Measurements from ENCODE around the gene ABO.
"Not testable (repeated sequence)": the region's sequence is repeated elsewhere in the genome, so short reads cannot be mapped to it uniquely, and the experiment has no call there.

Gene ABO

DNA sequence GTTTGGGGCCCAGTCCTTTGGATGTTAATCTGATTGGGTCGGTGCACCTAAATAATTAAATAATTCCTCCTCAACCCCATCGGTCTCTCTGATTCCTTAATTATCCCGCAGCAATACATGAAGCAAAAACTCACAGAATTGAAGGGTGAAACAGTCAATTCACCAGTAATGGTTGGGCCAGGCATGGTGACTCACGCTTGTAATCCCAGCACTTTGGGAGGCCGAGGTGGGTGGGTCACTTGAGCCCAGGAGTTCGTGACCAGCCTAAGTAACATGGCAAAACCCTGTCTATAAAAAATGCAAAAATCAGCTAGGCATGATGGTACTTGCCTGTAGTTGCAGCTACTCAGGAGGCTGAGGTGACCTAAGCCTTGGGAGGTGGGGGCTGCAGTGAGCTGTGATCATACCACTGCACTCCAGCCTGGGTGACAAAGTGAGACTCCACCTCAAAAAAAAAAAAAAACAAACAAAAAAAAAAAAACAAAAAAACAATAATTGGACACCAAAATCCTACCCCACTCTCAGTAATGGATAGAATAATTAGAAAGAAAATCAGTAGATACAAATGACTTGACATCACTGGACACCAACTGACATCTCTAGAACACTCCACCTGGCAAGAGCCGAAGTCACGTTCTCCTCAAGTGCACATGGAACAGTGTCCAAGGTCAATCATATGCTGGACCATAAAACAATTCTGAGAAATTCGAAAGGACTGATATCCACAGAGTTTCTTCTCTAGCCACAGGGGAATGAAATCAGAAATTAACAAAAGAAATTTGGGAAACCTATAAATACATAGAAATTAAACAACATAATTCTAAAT lies 5.3 kb downstream of the ABO start:
- Histone ChIP-seq H3K4me1 (ENCODE audit: control insufficient read depth, low read length) (no peaks in the 10 kb centered on the region), H3F3A (ENCODE audit: control insufficient read depth, insufficient read depth) (no peaks in the 10 kb centered on the region), H3K4me2 (ENCODE audit: low read length) (no peak overlapping the region), H3K27me3 (ENCODE audit: control insufficient read depth, low read length) (peaks cover 18% of the 10 kb centered on the region), H3K9me3 (ENCODE audit: control insufficient read depth, insufficient read depth, low read length) (no peaks in the 10 kb centered on the region), H3K4me3 (ENCODE audit: low read length) (no peak overlapping the region), H3K79me2 (ENCODE audit: control insufficient read depth, low read length) (no peaks in the 10 kb centered on the region), H3K9me2 (replicated peaks; ENCODE audit: control insufficient read depth, low read length) (no peaks in the 10 kb centered on the region), H4K20me1 (ENCODE audit: control insufficient read depth, insufficient read depth, low read depth, low read length) (no peaks in the 10 kb centered on the region), H3K36me3 (ENCODE audit: control insufficient read depth, low read length) (no peaks in the 10 kb centered on the region), H3K27ac (ENCODE audit: low read depth, low read length) (no peak overlapping the region)
- TF ChIP-seq, protein P1, sequence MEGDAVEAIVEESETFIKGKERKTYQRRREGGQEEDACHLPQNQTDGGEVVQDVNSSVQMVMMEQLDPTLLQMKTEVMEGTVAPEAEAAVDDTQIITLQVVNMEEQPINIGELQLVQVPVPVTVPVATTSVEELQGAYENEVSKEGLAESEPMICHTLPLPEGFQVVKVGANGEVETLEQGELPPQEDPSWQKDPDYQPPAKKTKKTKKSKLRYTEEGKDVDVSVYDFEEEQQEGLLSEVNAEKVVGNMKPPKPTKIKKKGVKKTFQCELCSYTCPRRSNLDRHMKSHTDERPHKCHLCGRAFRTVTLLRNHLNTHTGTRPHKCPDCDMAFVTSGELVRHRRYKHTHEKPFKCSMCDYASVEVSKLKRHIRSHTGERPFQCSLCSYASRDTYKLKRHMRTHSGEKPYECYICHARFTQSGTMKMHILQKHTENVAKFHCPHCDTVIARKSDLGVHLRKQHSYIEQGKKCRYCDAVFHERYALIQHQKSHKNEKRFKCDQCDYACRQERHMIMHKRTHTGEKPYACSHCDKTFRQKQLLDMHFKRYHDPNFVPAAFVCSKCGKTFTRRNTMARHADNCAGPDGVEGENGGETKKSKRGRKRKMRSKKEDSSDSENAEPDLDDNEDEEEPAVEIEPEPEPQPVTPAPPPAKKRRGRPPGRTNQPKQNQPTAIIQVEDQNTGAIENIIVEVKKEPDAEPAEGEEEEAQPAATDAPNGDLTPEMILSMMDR (IDR thresholded peaks at IDR 0.05; ENCODE audit: low read depth, low read length, poor library complexity, severe bottlenecking), result no peak
- TF ChIP-seq EZH2phosphoT487 (IDR thresholded peaks at IDR 0.05; ENCODE audit: borderline replicate concordance, low read length), result no peak

GRCh38 chr9:133269136-133269535 lies 5.9 kb downstream of the ABO start:
- H3F3A ChIP-seq (ENCODE audit: control insufficient read depth, insufficient read depth); H3K36me3 ChIP-seq (ENCODE audit: control insufficient read depth, low read length); H3K4me2 ChIP-seq (ENCODE audit: low read length); H3K4me1 ChIP-seq (ENCODE audit: control insufficient read depth, low read length); H3K4me3 ChIP-seq (ENCODE audit: low read length); H3K79me2 ChIP-seq (ENCODE audit: control insufficient read depth, low read length); H3K9me2 ChIP-seq (replicated peaks; ENCODE audit: control insufficient read depth, low read length); H4K20me1 ChIP-seq (ENCODE audit: control insufficient read depth, insufficient read depth, low read depth, low read length); H3K9me3 ChIP-seq (ENCODE audit: control insufficient read depth, insufficient read depth, low read length); H3K27ac ChIP-seq (ENCODE audit: low read depth, low read length): not testable (repeated sequence)
- peaks cover 18% of the 10 kb centered on the region for H3K27me3 ChIP-seq (ENCODE audit: control insufficient read depth, low read length)

DNA sequence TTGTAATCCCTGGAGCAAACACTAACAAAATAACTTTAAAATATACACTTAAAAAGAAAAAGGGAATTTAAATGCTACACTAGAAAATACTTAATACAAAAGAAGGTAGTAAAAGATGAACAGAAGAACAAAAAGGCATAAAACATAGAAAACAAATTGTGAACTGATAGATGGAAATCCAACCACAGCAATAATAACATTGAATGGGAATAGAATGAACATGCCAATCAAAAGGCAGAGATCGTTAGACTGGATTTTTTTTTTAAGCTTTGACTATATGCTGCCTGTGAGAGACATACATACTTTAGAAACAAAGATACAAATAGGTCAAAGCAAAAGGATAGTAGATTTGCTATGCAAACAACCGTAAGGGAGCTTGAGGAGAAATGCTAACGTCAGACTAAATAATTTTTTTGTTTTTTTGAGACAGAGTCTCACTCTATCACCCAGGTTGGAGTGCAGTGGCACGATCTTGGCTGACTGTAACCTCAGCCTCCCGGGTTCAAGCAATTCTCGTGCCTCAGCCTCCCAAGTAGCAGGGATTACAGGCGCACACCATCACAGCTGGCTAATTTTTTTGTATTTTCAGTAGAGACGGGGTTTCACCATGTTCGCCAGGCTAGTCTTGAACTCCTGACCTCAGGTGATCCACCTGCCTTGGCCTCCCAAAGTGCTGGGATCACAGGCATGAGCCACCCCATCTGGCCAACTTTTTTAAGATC lies 6.5 kb downstream of the ABO start:
- H3K9me2 ChIP-seq (replicated peaks; ENCODE audit: control insufficient read depth, low read length), result no peaks in the 10 kb centered on the region
- H4K20me1 ChIP-seq (ENCODE audit: control insufficient read depth, insufficient read depth, low read depth, low read length), result no peaks in the 10 kb centered on the region
- H3K9me3 ChIP-seq (ENCODE audit: control insufficient read depth, insufficient read depth, low read length), result no peaks in the 10 kb centered on the region
- H3F3A ChIP-seq (ENCODE audit: control insufficient read depth, insufficient read depth), result no peaks in the 10 kb centered on the region
- no peak overlapping the region for H3K4me2 ChIP-seq (ENCODE audit: low read length)
- TF ChIP-seq, protein P1 (IDR thresholded peaks at IDR 0.05; ENCODE audit: low read depth, low read length, poor library complexity, severe bottlenecking), result no peak
- no peak for TF ChIP-seq EZH2phosphoT487 (IDR thresholded peaks at IDR 0.05; ENCODE audit: borderline replicate concordance, low read length)
- no peaks in the 10 kb centered on the region for H3K36me3 ChIP-seq (ENCODE audit: control insufficient read depth, low read length)
- no peaks in the 10 kb centered on the region for H3K79me2 ChIP-seq (ENCODE audit: control insufficient read depth, low read length)
- H3K27me3 ChIP-seq (ENCODE audit: control insufficient read depth, low read length), result peaks cover 18% of the 10 kb centered on the region
- no peak overlapping the region for H3K4me3 ChIP-seq (ENCODE audit: low read length)
- H3K27ac ChIP-seq (ENCODE audit: low read depth, low read length), result no peak overlapping the region
- no peaks in the 10 kb centered on the region for H3K4me1 ChIP-seq (ENCODE audit: control insufficient read depth, low read length)

DNA sequence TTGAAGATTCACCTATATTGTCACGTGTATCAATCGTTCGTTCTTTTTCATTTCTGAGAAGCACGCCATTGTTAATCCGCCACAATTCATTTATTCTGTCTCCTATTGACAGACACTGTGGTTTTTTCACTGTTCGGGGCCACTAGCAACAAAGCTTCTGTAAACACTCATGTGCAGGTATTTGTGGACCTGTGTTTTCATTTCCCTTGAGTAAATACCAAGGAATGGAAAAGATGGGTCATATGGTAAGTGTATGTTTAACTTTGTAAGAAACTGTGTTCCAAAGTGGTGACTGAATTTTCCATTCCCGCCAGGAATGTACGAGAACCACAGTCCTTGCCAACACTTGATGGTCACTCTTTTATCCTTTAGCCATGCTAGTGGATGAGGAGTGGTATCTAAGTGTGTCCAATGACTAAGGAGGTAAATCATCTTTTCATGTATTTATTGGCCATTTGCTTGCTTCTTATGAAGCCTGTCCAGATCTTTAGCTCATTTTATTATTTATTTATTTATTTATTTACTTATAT lies 10.7 kb downstream of the ABO start:
- TF ChIP-seq, protein P1 (IDR thresholded peaks at IDR 0.05; ENCODE audit: low read depth, low read length, poor library complexity, severe bottlenecking), result no peak
- no peak for TF ChIP-seq EZH2phosphoT487 (IDR thresholded peaks at IDR 0.05; ENCODE audit: borderline replicate concordance, low read length)
- Histone ChIP-seq H3K36me3 (ENCODE audit: control insufficient read depth, low read length) (no peaks in the 10 kb centered on the region), H3F3A (ENCODE audit: control insufficient read depth, insufficient read depth) (no peaks in the 10 kb centered on the region), H3K4me2 (ENCODE audit: low read length) (no peak overlapping the region), H3K79me2 (ENCODE audit: control insufficient read depth, low read length) (no peaks in the 10 kb centered on the region), H3K27me3 (ENCODE audit: control insufficient read depth, low read length) (peaks cover 5% of the 10 kb centered on the region), H3K4me1 (ENCODE audit: control insufficient read depth, low read length) (no peaks in the 10 kb centered on the region), H3K4me3 (ENCODE audit: low read length) (no peak overlapping the region), H3K9me2 (replicated peaks; ENCODE audit: control insufficient read depth, low read length) (no peaks in the 10 kb centered on the region), H3K27ac (ENCODE audit: low read depth, low read length) (no peak overlapping the region), H4K20me1 (ENCODE audit: control insufficient read depth, insufficient read depth, low read depth, low read length) (no peaks in the 10 kb centered on the region), H3K9me3 (ENCODE audit: control insufficient read depth, insufficient read depth, low read length) (no peaks in the 10 kb centered on the region)

Data from DOHH2 (cell line).